Colonic mucosa (tissue), 4 donors: ENCODE data around the gene PLA2G4F. TPM values are rescaled to one million over a fixed set of nuclear protein-coding genes. Genes with fewer than 3 reads are reported as not detected.
A peak's percentile ranks its signal among the peaks of the same experiment; 100 is the strongest.

Source experiments
- DNase-seq: peaks from one replicate; pipeline ENCODE4 v3.0.0-alpha.2; 2020
- H3K27ac ChIP-seq: fragments of 200-600 bp; one replicate; pipeline ENCODE4 v1.8.0; 2021
- H3K27me3 ChIP-seq: fragments of 200-600 bp; one replicate; pipeline ENCODE4 v1.8.0; 2021
- H3K36me3 ChIP-seq: fragments of 200-600 bp; one replicate; pipeline ENCODE4 v1.8.0; 2021
- H3K4me1 ChIP-seq: fragments of 200-600 bp; one replicate; pipeline ENCODE4 v1.8.0; 2021; ENCODE audit warnings: mild to moderate bottlenecking
- H3K4me3 ChIP-seq: fragments of 200-600 bp; one replicate; pipeline ENCODE4 v1.8.0; 2021
- H3K9ac ChIP-seq, 2 donors: one replicate each; pipeline ENCODE4 v1.7.0; 2013; ENCODE audit warnings: control low read depth in 2 of 2, low read depth in 2 of 2, low read length in 2 of 2
- H3K9me3 ChIP-seq: fragments of 200-600 bp; one replicate; pipeline ENCODE4 v1.8.0; 2021
- CTCF ChIP-seq: fragments of 200-600 bp; IDR thresholded peaks from one replicate; pipeline ENCODE4 v1.8.0; 2022; ENCODE audit warnings: antibody characterized with exemption, mild to moderate bottlenecking
- intact Hi-C: fragments of 100-400 bp; cut with DNase I; formaldehyde crosslinking; loops from one replicate; pipeline ENCODE4 v1.14.1; 2022
- microRNA-seq: library from miRNA; unstranded; fragments of <30 nt; microRNA quantifications from one replicate; pipeline ENCODE4, GENCODE V29; 2019
- total RNA-seq, 2 donors: library from RNA; stranded (reverse); fragmentation: NEBNext Ultra II Directional in 1 of 2; extraction: Animal tissue kit (Norgen Biotek cat#: 25700) in 1 of 2; gene quantifications; one replicate each; pipeline ENCODE4 v1.2.1, GENCODE V29; 2021
- donor health status: healthy.
- donor health status: DM: no; HTN: no; CAD: no.
- donor health status: DM: no; HTN: no; CAD: no.

The PLA2G4F gene
- total RNA-seq, 2 donors from 2014 or later = 27.7 to 30.2 TPM

GRCh38 chr15:42090370-42090769, 66.1 kb downstream of the PLA2G4F start:
- intact Hi-C loops = no loop called here
- Histone ChIP-seq H3K36me3 (no peaks in the 10 kb centered on the region), H3K27me3 (no peaks in the 10 kb centered on the region), H3K9me3 (no peaks in the 10 kb centered on the region), H3K4me3 (no peak overlapping the region), H3K9ac (no peak overlapping the region), H3K27ac (no peak overlapping the region), H3K4me1 (no peaks in the 10 kb centered on the region)
- no peak for TF ChIP-seq CTCF
- DNase-seq = peak; percentile 44

- no peaks in the 10 kb centered on the region for H3K4me1 ChIP-seq
- H3K9me3 ChIP-seq = no peaks in the 10 kb centered on the region
- H3K27ac ChIP-seq = no peak overlapping the region
- H3K9ac ChIP-seq = no peak overlapping the region
- intact Hi-C loops = loop anchor here (5.0 kb wide), 1 partner anchor 42 kb away; no protein-coding TSS in a partner anchor
- no peak overlapping the region for H3K4me3 ChIP-seq
- no peaks in the 10 kb centered on the region for H3K27me3 ChIP-seq
- H3K36me3 ChIP-seq = no peaks in the 10 kb centered on the region
- no peak for DNase-seq
- no peak for TF ChIP-seq CTCF
Observed at GRCh38 chr15:42089942-42090341, 66.5 kb downstream of the PLA2G4F start.

Small RNA genes lying within 50 kb of the gene (microRNA-seq; reads per million reads assigned to microRNA genes)
- 48.5 reads per million, percentile 44 among the genes with 10 or more reads in this experiment for gene MIR627

Other genes with a start within 250 kb of the PLA2G4F start
- gene EHD4, start 184.1 kb downstream of the PLA2G4F start, total RNA-seq = 10 to 100 TPM; 30.3 to 40.0 TPM
- gene PLA2G4E, start 135.6 kb downstream of the PLA2G4F start, total RNA-seq = under 1 TPM in 1 of 2 donors, not detected in 1; 0.67 TPM
- gene PLA2G4D, start 62.1 kb downstream of the PLA2G4F start, total RNA-seq = under 1 TPM; 0.24 to 0.27 TPM
- 10 to 100 TPM; 49.1 to 50.4 TPM for gene VPS39, start 51.7 kb upstream of the PLA2G4F start, total RNA-seq
- 10 to 100 TPM; 39.8 to 47.6 TPM for gene GANC, start 116.6 kb upstream of the PLA2G4F start, total RNA-seq
- 100 to 1,000 TPM in 1 of 2 donors, 10 to 100 TPM in 1; 65.6 to 115 TPM for gene TMEM87A, start 116.8 kb upstream of the PLA2G4F start, total RNA-seq
- gene CAPN3, start 202.9 kb upstream of the PLA2G4F start, total RNA-seq = 1 to 10 TPM; 6.8 TPM